CD4-positive, alpha-beta T cell treated with Interleukin-15 for 1 hour (primary cell): Measurements from ENCODE around the gene CELF4.

Source experiments
- DNase-seq: peaks from one replicate; pipeline ENCODE4 v3.0.0-alpha.2; 2020

CELF4 gene

DNA sequence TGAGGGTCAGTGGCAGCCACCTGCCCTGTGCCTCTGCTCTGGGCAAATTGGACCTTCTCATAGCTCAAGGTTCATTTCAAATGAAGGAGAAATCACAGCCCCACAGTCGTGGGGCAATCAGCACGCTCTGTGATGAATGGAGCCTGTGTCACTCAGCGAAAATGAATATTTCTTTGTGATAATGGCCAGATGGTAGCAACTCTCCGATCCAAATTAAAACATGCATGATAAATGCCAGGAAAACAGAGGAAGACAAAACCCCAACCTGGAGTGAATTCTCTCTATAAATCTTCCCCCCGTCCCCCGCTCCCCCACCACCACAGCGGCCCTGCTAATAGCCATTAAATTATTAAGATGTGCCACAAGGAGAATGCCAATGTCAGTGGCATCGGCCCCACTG is 258.4 kb downstream of the CELF4 start:
- DNase-seq, result no peak

DNA sequence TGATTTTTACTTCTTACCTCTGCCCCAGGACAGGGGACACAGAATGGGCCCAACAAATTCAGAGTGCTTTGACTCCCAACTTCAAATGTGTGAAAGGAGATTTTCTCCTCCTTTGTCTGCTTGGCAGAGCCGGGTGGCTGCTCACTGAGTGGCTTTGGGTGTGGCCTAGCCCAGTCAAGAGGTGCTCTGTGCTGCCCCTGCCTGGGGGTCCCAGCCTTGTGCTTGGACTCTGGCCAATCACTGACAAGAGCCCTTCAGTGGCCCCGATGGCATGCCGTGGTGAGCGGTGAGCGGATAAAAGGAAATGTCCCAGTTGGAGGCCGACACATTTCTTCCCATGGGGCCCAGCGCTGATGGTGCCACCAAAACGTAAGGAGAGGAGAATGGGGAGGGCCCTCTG is 259.2 kb downstream of the CELF4 start:
- DNase-seq, result no peak

DNA sequence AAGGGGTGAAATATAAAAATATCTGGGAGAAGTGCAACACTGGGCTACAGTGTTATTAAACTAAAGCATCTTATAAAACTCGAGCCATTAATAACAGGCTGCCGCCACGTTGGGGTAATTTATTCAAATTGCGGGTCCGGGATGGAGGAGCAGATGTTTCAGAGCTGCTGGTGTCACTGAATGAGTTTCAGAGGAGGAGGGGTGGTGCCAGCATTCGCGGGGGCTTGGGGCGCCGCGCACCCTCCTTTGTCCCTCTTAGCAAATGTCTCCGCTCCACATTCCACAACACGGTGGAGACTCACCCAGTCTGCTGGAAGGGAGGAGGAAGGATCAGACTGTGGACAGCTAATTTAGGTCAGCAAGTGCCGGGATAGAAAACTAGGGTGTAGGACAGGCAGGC is 260.5 kb downstream of the CELF4 start:
- DNase-seq, result no peak

DNA sequence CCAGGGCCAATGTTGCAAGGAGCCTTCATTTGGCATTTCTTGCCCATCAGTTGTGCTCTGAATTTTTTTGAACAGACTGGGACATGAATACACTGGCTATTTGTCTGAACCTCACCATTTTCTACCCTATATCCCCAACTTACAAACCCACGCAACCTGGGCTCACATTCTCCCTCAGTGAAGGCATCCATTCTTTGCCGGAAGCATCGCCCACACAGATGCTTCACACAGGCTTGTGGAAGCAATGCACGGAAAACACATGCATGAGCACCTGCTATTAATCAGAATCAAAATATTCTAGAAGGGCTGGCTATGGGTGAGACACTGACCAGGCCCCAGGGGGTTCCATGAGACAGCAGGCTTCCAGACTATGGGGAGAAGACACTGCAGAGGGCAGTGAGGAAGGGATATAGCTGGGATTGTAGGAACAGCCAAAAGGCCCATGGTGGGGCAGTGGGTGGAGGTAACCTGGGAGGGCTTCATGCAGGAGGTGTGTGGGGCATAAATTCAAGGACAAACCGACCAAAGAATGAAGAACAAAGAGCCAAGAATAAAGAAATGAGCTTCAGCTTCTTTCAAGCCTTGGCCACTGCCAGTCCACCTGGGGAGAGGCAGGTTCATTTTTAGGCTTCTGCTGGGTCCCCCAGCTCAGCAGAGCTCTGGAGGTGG is 261.5 kb downstream of the CELF4 start:
- DNase-seq, result no peak

DNA sequence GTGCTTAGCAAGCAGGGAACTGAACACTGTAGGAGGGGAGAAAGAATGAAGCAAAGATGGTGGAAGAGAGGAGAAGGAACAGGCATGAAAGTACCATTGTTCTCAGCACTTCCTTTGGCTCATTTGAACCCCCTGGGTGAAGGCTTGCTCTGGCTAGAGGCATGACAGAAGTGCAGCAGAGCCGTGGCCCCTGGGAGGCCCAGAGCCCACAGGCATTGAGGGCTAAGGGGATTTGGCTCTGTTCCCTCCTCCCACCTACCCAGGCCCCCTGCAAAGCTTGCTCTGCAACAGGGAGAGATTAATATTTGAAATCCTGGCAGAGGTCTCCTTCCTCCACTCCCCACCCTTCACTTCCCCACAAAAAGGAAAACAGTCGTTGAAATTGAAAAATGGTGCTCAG is 262.6 kb downstream of the CELF4 start:
- DNase-seq, result no peak

DNA sequence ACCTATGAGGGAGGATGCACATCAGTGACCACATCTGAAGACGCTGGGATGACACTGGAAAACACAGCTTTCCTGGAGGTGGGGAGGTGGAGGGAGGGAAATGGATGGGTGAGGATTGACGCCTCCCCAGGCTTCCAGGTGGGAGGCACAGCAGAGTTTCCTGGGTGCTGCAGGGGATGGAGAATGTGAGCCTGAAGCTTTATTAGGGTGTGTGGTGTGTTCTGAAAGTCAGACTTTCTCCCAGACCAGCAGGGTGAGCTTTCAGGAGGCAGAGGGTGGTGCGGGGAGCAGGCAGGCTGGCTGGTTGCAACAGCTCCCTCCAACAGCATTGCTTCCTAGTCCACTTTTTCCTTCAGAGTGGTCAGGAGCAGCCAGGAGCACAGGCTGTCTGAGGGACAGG is 263.1 kb downstream of the CELF4 start:
- DNase-seq, result no peak

DNA sequence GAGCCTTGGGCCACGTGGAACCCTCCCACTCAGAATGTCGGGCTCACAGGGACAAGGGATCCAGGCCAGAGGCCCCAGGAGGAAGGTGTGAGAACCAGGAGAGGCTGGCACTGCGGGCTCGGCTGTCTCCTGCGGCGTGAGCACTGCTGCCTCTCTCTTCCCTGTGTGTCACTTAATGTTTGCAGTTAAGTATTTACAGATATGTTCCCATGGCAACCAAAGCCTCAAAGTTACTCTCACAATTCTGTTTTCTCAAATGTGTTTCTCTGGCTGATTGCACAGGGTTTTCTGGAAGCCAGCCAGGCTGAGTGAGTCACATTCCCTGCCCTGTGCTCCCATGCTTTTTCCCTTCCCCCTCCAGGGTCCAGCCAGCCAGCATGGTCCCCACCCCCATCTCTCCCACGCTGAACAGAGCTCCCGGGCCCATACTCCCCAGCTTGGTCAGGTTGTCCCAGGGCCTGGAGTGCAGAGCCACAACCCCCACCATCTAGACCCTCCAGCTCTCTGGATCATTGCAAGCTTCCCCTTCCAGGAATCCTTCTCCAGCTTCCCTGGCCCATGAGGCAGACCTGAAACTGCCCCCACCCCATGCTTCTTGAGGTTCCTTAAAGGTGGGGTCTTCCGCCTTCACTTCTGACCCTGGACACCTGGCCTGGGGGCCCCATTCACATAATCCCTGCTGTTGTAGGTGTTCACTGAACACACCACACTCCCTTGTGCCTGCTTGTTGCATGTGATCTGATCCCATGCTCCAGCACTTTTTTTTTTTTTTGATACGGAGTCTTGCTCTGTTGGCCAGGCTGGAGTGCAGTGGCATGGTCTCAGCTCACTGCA is 265.9 kb downstream of the CELF4 start:
- DNase-seq, result no peak

DNA sequence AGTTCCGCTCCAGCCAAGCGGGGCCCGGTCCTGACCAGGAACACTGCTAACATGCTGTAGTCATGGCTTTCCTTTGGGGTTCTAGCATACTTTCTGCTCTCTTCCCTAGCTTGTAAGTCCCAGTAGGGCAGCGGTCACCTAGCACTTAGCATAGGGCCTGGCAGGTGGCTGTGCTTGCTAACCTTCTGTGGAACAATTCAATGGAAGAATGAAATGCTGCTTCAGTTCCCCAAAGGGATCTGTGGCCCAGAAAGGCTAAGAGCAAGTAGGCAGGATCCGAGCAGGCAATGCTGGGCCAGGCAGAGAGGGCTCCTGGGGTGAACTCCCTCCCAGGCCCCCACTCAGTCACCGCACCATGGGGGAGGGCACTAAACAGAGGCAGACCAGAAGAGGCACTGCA is 266.8 kb downstream of the CELF4 start:
- no peak for DNase-seq

DNA sequence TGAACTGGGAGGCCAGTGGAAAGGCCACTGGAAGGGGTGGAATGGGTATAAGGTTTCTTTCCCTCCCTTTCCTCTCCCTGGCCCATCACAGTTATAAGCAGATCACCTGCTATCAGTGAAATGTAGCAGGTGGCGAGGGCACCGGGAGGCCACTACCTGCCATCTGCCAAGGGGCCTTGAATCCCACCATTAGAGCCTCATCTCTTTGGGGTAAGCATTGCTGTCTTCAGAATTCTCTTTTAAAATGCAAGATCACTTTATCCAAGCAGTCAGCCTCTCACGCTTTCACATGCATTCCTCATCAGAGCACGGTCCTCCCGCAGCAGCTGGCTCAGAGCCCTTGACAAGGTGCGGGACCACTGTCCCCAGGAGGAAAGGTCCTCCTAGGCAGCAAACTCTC is 268.5 kb downstream of the CELF4 start:
- DNase-seq, result no peak

DNA sequence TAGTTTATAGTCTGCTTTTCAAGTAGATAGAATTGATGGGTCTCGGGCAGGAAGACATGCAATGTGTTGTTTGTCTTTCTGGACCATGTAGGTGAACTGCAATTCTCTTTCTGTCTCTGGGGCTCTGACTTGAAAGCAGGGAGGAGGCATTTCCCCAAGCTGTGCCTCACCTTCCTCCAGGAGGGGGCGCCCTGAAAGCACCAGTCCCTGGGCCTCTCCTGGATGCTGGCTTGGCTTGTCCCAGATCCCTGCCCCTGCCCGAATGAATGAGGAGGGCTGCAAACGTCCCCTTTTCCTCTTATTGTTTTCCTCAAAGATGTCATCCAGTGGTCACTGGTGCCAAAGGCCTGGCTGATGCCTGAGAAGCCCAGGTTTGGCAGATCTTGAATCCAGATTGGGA is 270.6 kb downstream of the CELF4 start:
- DNase-seq, result no peak

DNA sequence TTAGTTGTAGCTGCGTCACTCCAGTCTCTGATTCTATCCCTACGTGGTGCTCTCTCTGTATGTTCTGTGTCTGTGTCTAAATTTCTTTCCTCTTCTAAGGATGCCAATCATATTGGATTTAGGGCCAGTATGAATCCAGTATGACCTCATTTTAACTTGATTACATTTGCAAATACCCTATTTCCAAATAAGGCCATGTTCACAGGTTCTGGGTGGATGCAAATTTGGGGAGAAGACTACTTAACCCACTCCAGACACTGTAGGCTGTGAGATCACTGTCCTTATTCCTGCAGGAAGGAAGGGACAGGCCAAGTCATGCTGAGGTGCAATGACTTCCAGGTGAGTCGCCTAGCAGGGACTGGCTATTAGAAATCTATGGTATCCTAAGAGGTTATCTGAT is 272.2 kb downstream of the CELF4 start:
- no peak for DNase-seq

DNA sequence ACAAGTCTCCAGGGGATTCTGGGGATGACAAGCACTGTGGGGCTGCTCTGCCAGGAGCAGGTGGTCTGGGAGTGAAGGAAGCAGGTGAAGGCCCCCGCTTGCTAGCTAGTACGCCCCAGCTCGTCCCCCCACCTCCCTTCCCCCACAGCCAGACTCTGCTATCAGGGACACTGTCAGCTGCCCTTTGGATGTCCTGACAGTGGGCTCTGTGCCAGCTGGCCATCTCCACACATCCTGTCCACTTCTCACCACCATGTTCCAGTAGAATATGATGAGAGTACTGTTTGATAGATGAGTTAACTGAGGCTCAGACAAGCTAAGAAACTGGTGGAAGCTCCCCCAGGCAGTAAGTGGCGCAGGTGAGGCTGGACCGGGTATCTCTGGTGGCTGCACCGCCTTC is 276.2 kb downstream of the CELF4 start:
- no peak for DNase-seq

DNA sequence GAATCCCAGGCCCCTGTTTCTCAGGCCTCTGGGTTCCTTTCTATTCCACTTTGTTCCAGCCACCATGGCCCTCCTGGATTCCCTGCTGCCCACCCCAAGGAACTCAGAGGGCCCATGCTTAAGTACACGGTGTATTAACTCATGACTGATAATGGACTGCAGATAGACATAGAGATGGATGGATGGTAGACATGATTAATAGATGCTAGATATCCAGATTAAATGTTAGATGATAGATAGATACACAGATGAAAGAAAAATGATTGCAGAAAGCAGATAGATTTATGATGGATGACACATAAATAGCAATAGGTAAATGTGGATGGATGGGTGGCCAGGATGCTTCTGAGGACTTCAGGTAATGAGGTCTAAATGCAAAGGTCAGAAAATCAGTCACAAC is 278.0 kb downstream of the CELF4 start:
- no peak for DNase-seq

DNA sequence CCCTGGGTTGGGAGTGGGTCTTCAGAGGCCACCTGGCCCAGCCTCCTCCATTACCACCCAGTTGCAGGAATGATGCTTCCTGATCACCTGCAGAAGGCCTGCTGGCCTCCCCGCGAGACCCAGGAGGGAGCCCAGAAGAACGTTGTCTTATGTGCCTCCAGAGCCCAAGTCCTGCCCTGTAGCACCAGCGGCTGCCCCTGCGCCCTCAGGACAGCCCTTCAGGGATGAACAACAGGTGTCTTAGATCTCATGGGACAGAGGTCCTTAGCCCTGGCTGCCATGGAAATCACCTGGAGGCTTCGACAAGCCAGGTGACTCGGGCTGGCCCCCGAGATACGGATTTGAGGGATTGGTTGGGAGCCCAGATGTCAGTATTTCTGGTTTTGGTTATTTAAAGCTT is 278.8 kb downstream of the CELF4 start:
- DNase-seq, result no peak

DNA sequence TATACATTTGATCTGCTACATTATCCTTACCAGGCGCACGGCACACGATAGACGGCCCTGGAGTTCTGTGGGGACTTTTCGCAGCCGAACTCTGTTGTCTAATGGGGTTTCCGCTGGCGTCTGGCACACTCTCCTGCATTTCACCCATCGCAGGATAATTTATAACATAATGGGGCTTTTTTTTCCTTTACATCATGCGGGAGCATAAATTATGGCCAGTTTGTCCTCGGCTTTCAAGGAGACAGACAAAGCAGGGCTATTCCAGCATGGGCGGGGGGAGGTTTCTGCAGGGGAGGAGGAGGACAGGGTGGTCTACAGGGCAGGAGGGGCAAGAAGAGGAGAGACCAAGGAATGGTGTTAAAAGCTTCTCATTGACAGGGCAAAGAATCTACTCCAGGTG is 279.8 kb downstream of the CELF4 start:
- DNase-seq, result no peak

DNA sequence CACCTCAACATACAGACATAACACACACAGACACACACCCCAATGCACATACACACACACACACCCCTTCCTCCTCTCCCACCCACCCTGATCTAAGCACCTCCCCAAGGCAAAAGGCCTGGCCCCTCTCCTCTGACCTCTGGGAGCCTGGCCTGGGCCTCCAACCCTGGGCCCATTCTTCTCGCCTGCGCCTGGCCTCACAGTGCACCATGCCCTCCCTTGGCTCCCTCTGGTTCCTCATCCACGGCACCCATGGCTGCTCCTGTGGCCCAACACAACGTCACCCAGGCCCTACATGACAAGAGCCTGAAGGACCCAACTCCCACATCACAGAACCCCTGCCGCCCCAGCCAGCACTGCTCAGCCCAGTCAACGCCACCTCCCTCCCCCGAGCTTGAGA is 281.3 kb downstream of the CELF4 start:
- no peak for DNase-seq

DNA sequence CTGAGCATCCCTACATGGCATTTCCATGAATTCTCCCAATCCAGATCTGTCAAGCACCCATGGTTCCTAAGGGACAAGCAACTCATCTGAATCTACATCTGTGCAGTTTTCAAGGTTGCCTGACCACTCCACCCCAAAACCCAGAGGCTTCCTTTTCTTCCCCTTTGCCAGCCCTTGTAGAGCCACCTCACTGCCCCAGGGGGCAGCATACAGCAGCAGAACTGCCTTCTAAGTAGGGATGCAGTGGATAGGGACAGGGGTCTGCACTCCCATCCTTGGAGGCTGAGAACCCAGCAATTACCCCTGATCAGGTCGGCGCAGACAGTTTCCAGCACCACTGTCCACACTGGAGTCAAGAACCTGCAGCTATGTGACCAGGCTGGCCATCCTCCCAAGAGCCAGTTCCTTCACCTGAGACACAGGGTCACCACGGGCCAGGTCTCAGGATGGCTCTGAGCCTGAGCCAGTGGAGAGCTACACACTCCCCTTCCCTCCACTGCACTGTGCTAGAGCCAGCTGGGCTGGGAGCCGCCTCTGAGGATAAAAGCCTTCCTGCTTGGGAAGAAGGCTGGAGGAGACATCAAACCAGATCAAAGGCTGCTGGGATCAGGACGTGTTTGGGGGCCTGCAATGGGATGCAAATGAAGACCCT is 283.1 kb downstream of the CELF4 start:
- no peak for DNase-seq

DNA sequence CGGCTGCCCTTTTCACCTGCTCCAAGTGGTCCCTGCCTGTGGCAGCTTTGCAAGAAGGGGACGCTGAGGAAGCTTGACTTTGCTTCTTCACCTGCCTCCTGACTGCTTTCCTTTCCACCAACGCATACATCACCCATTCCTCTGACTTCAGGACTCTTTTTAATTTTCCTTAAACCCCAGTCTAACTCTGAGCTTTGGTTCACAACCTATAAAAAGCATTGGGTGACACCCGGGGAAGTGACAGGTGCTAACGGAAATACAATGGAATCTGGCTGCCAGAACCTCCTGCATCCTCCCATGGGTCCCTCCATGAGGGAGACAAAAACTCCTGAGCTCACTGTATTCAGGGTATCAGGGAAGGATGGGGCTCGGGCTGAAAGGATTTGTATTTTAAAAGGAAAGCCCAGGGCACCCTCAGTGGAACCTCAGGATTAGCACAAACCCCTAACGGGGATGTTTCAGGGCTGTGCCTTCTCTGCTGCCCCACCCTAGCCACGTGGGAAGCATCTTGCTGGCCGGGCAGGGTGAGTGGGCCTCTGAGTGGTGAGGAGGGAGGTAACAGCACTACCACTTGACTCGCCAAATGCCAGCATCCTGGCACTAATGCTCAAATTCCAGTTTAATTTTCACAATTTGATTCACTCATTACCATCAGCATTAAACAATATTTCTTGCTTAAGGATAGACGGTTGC is 284.8 kb downstream of the CELF4 start:
- DNase-seq, result no peak

DNA sequence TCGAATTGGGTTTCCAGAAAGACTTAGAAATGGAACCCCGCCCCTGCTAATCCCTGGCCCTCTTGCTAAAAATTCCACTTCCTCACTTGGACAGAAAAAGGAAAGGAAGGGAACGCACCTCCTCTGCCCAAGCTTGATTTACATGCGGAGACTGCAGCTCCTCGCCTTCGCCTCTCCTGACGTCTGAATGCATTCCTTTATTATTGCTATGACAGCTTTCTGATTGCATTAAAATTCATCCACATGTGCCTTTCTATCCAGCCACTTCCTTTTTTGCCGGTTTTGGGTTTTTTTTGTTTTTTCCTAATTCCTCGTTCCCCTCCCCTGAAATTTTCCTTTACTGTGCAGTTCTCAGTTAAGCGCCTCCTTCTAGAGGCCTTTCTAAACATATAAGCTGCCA is 287.8 kb downstream of the CELF4 start:
- DNase-seq, result no peak

DNA sequence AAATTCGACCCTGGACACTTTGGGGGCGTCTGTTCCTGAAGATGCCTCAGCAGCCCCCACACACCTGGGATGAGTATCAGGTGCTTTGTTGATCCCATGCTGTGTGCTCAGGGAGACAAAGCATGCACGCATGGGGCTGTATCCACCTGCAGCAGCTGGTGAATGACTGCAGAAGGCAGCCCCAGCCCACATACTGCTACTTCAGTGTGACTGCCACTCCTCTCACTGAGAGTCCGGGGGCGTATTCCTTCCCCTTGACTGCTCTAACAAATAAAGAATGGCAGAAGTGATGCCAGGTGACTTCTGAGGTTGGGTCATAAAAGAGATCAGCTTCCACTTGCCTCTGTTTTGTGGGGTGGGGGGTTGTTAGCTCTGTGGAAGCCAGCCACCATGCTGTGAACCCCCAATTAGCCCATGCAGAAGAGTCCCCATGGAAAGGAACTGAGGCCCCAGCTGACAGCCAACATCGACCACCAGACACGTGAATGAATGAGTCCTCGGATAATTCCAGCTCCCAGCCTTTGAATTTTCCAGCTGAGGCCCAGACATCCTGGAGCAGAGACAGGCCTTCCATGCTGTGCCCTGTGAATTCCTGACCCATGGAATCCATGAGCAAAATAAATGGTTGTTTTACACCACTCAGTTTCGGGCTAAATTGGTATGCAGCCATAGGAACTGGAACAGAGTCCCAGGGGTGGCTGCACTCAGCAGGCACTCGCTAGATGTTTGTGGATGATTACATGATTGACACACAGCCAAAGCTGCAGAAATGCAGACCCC is 289.3 kb downstream of the CELF4 start:
- DNase-seq, result no peak

DNA sequence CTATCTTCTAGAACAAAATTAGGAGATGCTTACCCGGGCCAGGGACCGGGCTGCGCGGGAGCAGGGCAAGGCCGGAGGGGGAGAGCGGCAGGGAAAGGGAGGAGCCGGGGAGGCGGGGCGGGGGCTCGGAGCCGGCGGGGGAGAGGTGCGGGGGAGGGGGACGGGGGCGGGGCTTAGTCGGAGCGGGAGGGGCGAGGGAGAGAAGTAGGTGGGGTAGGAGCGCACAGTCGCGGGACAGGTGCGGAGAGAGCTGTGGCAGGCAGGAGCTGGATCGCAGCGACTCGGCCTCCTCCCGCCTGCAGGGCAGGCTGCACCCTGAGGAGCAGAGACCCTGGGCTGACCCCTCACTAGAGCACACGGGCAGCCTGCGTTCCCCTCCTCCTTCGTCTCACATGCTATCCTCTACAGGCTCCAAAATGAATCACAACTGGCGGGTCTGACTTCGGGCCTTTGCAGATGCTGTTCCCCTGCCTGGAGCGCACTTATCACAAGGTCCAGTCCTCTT is 290.3 kb downstream of the CELF4 start:
- DNase-seq, result no peak
